HG03097 (cell line): ENCODE results near the gene CIC.
"Not testable (repeated sequence)": the region's sequence is repeated elsewhere in the genome, so short reads cannot be mapped to it uniquely, and the experiment has no call there.

Experiments used
- ATAC-seq: cut with Tn5 transposase; IDR thresholded peaks from one replicate; pipeline ENCODE4 v1.9.1; 2021; ENCODE audit not compliant: unreplicated experiment, low FRiP score

CIC gene

DNA sequence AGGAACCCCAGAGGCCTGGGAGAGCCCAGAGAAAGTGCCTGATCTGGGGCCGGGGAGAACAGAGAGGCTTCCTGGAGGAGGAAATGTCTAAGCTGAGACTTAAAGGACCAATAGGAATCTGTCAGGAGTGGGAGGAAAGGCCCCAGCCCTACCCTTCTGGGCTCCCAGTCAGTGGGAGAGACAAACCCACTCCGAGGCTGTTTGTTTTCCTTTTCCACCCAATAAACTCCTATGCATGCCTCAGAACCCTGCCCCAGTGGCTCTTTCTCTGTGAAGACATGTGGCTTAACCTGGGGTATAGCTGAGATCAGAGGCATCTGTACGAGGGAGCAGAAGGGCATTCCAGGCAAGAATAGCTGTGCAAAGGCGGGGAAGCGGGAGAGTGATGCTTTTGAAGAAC is 58.3 kb downstream of the CIC start:
- no peak for ATAC-seq

DNA sequence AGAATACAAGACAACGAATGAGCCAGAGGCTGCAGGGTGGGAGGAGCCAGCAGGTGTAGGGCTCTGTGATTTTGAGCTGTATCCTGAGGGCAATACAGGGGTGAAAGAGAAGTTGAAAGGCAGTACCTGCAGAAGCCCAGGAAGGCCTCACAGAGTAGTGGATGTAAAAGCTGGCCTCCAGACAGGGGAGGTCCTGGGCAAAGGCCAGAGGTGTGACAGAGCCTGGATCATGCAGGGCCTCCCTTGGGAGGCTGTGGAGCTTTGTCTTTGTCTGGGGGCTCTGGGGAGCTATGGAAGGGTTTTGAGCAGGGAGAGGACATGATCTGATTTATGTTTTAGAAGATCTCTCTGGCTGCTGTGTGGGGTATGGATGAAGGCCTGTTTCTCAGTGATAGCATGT is 59.1 kb downstream of the CIC start:
- no peak for ATAC-seq

DNA sequence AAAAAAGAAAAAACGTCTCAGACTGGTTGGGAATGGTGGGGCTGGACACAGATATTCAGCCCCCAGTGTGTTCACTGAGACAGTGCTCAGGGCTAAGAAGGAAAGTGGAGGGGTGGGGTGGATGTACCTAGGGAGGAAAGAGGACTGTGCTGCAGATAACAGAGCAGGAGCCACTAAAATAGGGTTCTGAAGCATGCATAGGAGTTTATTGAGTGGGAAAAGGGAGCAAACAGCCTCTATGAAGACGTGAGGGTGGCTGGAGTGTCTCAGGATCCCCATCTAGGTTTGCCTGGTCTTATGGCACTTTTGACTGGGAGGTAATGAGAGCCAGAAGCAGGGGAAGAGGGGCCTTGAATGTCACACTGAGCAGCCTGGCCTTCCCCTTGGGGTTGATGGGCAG is 59.8 kb downstream of the CIC start:
- no peak for ATAC-seq

DNA sequence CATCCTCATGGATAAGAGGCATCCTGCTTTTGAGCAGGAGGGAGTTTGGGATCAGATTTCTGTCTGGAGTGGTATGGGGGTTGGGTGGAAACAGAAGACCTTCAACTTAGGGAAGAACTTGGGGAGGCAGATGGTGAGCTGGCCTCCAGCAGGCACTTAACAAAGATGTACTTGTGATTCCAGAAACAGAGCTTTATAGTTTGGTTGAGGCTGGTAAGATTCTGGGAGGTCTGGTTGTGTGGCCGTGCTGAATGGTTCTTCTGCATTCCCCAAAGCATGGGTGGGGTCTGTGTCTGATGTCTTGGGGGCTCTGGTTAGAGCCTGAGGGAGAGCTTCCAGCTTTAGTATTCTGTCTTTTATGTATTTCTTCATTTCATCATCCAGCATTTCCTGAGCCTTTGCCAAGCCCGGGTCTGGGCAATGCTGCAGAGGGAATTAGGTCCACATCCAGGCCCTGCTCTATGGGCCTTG is 61.2 kb downstream of the CIC start:
- ATAC-seq, result no peak

DNA sequence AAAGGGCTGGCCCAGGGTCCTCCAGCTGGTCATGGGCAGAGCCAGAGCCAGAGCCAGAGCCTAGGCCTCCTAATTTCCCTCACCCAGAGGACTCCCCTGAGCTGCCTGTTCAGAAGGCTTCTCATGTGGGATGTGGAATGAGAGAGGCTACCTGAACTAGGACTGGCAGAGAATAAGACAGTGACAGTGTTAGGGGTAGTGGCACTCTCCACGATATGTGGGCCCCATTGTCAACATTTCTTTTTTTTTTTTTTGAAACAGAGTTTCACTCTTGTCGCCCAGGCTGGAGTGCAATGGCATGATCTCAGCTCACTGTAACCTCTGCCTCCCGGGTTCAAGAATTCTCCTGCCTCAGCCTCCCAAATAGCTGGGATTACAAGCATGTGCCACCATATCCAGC is 62.3 kb downstream of the CIC start:
- not testable (repeated sequence) for ATAC-seq

DNA sequence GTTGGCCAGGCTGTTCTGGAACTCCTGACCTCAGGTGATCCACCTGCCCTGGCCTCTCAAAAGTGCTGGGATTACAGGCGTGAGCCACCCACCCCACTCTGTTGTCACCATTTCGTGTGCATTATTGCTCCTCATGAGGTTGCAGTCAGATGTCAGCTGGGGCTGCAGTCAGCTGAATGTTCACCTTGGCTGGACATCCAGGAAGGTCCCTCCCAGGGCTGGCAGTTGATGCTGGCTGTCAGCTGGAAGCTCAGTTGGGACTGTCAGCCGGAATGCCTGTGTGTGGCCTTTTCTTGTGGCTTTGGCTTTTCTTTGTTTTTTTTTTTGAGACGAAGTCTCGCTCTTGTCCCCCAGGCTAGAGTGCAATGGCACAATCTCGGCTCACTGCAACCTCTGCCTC is 63.0 kb downstream of the CIC start:
- ATAC-seq, result no peak

DNA sequence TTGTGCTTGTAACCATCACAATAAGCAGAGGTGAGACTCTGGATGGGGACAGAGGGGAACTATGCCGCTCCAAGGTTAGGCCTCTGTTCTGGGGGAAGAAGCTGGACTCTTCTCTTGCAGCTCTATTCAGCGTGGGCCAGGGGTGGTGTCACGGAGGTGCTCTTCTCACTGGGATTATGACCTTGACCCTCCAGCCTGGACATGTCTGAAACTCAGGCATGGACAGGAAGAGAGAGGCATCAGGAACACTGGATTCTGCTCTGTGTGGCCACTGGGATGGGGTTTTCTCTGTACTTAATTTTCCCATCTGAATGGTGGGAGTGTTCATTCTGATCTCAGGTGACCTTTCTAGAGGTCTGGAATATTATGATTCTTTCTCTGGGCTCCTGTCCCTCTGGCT is 64.0 kb downstream of the CIC start:
- ATAC-seq, result no peak

DNA sequence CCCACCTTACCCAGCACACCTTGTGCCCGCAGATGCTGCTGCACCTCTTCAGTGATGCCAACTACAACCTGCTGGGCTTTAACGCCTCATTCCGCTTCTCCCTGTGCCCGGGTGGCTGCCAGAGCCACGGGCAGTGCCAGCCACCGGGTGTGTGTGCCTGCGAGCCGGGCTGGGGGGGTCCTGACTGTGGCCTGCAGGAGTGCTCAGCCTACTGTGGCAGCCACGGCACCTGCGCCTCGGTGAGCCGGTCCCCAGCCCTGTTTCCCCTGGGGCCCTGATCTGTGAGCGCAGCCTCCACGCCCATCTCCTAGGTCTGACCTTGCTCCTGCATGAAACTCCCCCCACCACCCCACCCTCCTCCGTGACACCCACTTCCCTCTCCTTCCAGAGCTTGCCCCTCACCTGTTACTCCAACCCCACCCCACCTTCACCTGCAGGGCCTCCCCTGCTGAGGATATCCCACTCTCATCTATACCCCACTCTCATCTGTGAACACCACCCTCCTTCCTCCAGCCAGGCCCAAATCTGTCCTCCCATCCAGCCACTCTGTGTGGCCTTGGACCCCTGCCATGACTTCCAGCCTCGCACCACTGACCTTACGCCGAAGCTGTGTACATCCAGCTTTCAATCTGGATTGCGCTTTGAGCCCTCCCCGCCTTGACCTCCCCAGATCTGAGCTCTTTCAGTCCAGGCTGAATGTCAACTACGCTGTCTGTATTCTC is 65.1 kb downstream of the CIC start:
- ATAC-seq, result no peak

DNA sequence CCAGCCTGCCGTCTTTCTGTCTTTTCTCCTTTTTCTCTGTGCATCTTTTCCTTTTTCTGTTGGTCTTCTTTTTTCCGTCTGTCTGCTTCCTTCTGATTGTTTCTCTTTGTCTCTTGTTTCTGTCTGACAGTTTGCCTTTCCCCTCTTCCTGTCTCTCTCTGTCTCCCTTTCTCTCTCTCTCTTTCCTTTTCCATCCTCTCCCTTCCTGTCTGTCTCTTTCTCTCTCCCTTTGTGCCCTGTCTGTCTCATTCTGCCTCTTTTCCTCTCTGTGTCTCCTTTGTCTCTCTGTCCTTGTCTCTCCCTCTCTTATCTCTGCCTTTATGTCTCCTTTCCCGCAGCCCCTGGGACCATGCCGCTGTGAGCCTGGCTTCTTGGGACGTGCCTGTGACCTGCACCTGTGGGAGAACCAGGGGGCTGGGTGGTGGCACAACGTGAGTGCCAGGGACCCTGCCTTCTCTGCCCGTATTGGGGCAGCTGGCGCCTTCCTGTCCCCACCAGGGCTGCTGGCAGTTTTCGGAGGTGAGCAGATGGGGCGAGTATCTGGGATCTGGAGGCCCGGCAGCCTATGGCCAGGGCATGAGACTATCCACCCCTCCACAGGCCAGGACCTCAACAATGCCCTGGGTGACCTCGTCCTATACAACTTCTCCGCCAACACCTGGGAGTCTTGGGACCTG is 65.8 kb downstream of the CIC start:
- no peak for ATAC-seq

DNA sequence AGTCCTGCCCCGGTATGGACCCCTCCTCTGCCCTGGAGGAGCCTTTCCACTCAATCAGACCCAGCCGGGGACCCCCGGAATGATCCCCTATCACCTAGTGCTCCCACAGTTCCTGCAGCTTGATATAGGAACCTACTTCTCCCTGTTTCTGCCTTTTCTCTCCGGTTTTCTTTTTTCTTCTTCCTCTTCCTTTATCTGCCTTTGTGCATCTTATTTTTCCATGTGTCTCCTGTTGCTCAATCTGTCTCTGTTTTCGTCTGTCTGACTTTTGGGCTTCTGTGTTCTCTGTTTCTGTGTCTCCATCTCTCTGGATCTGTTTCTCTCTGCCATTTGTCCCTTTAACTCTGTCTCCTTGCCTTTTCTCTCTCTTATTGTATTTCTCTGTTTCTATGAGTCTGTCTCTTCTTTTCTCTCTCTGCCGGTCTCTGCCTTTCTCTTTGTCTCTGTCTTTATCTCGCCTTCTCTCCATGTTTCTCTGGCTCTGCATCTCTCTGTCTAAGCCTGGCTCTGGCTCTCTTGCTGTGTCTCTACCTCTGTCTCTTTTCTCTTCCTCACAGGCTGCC is 66.4 kb downstream of the CIC start:
- no peak for ATAC-seq

DNA sequence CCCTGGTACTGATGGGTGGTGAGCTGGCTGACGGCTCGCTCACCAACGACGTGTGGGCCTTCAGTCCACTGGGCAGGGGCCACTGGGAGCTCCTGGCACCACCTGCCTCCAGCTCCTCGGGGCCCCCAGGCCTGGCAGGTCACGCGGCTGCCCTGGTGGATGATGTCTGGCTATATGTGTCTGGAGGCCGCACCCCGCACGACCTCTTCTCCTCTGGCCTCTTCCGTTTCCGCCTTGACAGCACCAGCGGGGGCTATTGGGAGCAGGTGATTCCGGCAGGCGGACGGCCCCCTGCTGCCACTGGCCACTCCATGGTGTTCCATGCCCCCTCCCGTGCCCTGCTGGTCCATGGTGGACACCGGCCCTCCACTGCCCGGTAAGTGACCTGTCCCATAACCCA is 66.9 kb downstream of the CIC start:
- ATAC-seq, result no peak

DNA sequence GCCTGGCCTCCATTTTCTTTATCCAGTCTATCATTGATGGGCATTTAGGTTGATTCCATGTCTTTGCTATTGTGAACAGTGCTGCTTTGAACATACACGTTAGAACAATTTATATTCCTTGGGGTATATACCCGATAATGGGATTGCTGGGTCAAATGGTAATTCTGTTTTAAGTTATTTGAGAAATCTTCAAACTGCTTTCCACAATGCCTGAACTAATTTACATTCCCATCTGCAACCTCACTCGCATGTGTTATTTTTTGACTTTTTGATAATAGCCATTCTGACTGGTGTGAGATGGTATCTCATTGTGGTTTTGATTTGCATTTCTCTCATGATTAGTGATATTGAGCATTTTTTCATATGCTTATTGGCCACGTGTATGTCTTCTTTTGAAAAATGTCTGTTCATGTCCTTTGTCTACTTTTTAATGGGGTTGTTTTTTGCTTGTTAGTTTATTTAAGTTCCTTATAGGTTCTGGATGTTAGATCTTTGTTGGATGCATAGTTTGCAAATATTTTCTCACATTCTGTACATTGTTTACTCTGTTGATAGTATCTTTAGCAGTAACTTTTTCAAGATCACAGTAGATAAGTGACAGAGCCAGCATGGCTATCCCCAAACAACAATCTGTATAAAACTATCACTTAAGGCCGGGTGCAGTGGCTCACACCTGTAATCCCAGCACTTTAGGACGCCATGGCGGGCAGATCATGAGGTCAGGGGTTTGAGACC is 70.2 kb downstream of the CIC start:
- not testable (repeated sequence) for ATAC-seq

DNA sequence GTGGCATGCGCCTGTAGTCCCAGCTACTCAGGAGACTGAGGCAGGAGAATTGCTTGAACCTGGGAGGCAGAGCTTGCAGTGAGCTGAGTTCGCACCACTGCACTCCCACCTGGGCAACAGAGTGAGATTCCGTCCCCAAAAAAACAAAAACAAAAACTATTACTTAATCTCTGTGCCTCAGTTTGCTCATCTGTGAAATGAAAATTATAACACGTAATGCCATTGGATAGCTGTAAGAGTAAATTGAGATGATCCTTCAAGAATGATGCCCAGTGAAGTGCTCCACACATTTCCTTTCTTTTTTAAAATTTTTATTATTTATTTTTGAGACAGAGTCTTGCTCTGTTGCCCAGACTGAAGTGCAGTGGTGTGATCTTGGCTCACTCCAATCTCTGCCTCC is 70.9 kb downstream of the CIC start:
- not testable (repeated sequence) for ATAC-seq

DNA sequence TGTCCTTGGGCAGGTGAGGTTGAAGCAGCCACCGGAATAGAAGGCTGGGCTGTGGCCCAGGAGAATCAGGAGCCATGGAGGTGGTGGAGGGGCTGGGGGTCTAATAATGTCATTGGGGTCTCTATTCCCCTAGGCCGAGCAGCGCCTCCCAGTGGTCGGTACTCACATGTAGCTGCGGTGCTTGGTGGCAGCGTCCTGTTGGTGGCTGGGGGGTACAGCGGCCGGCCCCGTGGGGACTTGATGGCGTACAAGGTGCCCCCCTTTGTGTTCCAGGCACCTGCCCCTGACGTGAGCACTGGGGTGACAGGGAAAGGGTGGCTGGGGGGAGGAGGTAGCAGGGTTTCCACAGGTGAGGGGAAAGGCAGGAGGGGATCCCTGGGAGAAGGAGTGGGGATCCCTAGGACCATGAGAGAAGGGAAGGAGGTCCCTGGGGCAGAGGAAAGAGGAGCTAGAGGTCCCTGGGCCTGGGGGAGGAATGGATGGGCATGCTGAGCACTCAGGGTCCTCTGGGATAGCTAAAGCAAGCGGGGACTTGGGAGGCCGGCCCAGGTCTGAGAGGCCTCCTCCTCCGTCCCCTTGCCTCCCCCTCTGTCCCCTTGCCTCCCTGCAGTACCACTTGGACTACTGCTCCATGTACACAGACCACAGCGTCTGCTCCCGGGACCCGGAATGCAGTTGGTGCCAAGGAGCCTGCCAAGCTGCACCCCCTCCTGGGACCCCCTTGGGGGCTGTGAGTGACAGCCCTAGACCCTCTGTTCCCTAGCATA is 74.5 kb downstream of the CIC start:
- no peak for ATAC-seq

DNA sequence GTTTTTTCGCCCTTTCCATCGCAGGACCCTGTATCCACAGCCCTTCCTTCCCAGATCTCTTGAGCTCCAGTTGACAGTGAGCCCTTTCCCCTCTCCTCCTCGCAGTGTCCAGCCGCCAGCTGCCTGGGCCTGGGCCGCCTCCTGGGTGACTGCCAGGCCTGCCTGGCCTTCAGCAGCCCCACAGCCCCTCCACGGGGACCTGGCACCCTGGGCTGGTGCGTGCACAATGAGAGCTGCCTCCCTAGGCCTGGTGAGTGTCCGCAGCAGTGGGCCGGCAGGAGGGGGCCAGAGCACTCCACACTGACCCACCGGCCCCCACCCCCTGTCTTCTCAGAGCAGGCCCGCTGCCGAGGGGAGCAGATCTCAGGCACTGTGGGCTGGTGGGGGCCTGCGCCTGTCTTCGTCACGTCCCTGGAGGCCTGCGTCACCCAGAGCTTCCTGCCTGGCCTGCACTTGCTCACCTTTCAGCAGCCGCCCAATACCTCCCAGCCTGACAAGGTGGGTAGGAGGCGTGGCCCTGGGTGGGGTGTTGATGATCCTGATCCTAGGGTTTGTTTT is 75.4 kb downstream of the CIC start:
- no peak for ATAC-seq
